Loucy (cell line): ENCODE data around the gene CGREF1.

Experiments used
- EZH2phosphoT487 ChIP-seq: fragments of 200-600 bp; IDR thresholded peaks from 2 replicates; pipeline ENCODE4 v1.6.1; 2018; ENCODE audit warnings: antibody characterized with exemption, mild to moderate bottlenecking, moderate library complexity, borderline replicate concordance
- TF ChIP-seq, protein P1 (sequence below): fragments of 200-600 bp; sonication (generic); conservative IDR thresholded peaks from 2 replicates; pipeline ENCODE4 v1.5.1; 2014; ENCODE audit warnings: mild to moderate bottlenecking, antibody characterized with exemption, low read length

DNA sequence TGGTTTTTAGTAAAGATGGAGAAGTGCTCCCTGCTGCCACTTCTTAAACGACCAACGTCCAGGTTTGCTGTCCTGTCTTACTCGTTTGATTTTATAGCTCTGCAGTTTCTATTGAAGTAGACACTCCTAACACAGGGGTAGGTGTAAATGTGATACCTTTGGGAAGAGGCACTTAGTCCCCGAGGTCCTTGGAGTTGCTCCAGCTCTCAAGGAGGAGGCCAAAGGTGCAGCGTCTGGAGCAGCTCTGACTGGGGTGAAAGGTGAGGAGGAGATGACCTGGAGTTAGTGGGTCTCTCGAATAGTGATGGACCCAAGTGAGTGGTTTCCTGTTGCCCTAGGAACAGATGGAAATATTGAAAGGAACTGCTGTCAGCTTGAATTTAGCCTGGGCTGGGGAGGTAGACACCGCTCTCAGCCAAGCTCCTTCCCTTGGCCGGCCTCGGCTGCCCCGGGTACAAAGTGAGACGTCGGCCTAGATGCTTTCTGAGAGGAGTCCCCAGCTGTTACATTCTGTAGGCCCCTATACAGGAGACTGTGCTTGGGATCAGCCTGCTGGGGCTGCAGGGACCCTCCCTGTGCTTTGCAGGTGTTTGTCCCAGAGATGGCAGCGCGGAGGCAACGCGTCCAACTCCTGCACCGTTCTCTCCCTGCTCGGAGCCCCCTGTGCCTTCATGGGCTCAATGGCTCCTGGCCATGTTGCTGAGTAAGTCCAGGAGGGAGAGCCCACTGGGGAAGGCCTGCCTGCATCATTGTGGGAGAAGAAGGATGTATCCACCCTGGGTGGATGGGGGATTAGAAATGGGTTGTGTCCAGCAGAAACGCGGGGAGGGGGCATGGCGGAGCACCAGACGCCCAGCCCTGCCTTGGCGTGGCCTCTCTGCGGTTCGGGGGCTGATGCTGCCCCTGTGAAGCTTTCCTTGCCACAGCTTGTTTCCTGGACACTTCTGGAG is 26.9 kb downstream of the CGREF1 start:
- TF ChIP-seq, protein P1, sequence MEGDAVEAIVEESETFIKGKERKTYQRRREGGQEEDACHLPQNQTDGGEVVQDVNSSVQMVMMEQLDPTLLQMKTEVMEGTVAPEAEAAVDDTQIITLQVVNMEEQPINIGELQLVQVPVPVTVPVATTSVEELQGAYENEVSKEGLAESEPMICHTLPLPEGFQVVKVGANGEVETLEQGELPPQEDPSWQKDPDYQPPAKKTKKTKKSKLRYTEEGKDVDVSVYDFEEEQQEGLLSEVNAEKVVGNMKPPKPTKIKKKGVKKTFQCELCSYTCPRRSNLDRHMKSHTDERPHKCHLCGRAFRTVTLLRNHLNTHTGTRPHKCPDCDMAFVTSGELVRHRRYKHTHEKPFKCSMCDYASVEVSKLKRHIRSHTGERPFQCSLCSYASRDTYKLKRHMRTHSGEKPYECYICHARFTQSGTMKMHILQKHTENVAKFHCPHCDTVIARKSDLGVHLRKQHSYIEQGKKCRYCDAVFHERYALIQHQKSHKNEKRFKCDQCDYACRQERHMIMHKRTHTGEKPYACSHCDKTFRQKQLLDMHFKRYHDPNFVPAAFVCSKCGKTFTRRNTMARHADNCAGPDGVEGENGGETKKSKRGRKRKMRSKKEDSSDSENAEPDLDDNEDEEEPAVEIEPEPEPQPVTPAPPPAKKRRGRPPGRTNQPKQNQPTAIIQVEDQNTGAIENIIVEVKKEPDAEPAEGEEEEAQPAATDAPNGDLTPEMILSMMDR = no peak
- no peak for TF ChIP-seq EZH2phosphoT487
